ENCODE data around the gene SETD2.

DNA sequence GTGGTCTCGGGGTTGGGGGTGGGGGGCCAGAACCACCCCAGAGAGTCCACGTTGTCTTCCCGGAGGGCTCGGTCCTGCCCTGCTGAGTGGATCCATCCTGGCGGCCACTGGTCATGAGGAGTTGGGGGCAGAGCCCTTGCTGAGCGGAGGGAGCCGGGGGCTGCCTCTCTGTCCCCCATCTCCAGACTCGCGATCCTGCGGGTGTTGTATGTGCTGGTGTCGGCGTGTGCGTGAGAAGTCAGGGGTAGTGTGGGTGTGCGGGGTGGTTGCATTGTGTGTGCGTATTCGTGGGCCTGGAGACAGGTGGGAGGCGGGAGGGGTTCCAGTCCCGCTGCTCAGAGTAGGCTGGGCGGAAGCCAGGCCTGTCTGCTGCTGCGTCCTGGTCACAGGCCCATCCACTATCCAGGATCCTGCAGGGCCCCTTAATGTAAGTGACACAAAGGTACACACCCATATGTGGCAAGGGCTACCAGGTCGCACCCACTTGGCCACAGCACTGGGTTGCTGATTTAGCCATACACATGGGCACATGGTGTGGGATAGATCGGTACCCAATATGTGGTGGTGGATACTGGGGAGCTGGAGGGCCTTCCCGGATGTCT, 153.7 kb downstream of the SETD2 start:
- TF ChIP-seq POLR2AphosphoS5 (IDR thresholded peaks at IDR 0.05; ENCODE audit: low read depth): no peak
- TF ChIP-seq, protein P1, sequence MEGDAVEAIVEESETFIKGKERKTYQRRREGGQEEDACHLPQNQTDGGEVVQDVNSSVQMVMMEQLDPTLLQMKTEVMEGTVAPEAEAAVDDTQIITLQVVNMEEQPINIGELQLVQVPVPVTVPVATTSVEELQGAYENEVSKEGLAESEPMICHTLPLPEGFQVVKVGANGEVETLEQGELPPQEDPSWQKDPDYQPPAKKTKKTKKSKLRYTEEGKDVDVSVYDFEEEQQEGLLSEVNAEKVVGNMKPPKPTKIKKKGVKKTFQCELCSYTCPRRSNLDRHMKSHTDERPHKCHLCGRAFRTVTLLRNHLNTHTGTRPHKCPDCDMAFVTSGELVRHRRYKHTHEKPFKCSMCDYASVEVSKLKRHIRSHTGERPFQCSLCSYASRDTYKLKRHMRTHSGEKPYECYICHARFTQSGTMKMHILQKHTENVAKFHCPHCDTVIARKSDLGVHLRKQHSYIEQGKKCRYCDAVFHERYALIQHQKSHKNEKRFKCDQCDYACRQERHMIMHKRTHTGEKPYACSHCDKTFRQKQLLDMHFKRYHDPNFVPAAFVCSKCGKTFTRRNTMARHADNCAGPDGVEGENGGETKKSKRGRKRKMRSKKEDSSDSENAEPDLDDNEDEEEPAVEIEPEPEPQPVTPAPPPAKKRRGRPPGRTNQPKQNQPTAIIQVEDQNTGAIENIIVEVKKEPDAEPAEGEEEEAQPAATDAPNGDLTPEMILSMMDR (IDR thresholded peaks at IDR 0.05; ENCODE audit: insufficient read depth, low read length): no peak
- TF ChIP-seq, protein P2, sequence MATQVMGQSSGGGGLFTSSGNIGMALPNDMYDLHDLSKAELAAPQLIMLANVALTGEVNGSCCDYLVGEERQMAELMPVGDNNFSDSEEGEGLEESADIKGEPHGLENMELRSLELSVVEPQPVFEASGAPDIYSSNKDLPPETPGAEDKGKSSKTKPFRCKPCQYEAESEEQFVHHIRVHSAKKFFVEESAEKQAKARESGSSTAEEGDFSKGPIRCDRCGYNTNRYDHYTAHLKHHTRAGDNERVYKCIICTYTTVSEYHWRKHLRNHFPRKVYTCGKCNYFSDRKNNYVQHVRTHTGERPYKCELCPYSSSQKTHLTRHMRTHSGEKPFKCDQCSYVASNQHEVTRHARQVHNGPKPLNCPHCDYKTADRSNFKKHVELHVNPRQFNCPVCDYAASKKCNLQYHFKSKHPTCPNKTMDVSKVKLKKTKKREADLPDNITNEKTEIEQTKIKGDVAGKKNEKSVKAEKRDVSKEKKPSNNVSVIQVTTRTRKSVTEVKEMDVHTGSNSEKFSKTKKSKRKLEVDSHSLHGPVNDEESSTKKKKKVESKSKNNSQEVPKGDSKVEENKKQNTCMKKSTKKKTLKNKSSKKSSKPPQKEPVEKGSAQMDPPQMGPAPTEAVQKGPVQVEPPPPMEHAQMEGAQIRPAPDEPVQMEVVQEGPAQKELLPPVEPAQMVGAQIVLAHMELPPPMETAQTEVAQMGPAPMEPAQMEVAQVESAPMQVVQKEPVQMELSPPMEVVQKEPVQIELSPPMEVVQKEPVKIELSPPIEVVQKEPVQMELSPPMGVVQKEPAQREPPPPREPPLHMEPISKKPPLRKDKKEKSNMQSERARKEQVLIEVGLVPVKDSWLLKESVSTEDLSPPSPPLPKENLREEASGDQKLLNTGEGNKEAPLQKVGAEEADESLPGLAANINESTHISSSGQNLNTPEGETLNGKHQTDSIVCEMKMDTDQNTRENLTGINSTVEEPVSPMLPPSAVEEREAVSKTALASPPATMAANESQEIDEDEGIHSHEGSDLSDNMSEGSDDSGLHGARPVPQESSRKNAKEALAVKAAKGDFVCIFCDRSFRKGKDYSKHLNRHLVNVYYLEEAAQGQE (IDR thresholded peaks at IDR 0.05; ENCODE audit: insufficient replicate concordance, low read depth): no peak

All from HL-60 (cell line).